Testis (tissue), 2 donors: Measurements from ENCODE around the gene GFRA4.

Experiments
- CTCF ChIP-seq, 3 experiments: fragments of 450-650 bp in 2 of 3; fragments of 200-600 bp in 1 of 3; sonication (generic) in 1 of 3; IDR thresholded peaks; one replicate each; pipeline ENCODE4 v1.5.1; 2016 to 2019; ENCODE audit warnings: antibody characterized with exemption in 3 of 3, mild to moderate bottlenecking in 2 of 3, moderate library complexity in 1 of 3
- POLR2A ChIP-seq: fragments of 450-650 bp; IDR thresholded peaks from one replicate; pipeline ENCODE4 v1.6.1; 2017; ENCODE audit warnings: antibody characterized with exemption, mild to moderate bottlenecking, moderate library complexity

GRCh38 chr20:3632311-3633004, 30.7 kb downstream of the GFRA4 start:
- TF ChIP-seq CTCF (IDR thresholded peaks at IDR 0.05): no peak
- no peak for TF ChIP-seq POLR2A
